ENCODE data around the gene GPR152.

Gene GPR152

DNA sequence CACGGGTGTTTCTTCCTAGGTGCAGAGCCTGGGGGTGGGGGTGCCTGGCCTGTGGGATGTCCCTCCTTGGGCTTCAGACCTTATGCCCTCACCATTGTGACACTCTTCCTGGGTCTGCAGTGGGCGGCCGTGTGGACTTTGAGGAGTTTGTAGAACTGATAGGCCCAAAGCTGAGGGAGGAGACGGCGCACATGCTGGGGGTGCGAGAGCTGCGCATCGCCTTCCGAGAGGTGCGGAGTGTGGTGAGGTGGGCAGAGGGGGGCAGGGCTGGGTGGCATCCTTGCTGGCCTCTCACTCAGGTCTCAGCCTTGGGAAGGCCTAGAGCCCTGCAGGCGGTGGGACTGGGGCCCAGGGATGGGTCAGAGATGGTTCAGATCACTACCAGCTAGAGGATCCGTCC lies 4.9 kb upstream of the GPR152 start:
- Histone ChIP-seq H3K27ac (no peak overlapping the region), H3K9me3 (ENCODE audit: control insufficient read depth, low read length) (no peaks in the 10 kb centered on the region), H3K27me3 (ENCODE audit: control insufficient read depth, insufficient read depth, low read length) (no peaks in the 10 kb centered on the region), H3K4me3 (ENCODE audit: low read depth, low read length) (no peak overlapping the region), H3K79me2 (no peaks in the 10 kb centered on the region), H3K9ac (no peak overlapping the region), H3K4me1 (no peaks in the 10 kb centered on the region), H3K4me2 (ENCODE audit: low read length) (no peak overlapping the region), H2AFZ (no peak overlapping the region), H3K36me3 (ENCODE audit: control insufficient read depth, insufficient read depth, low read length) (no peaks in the 10 kb centered on the region)
- TF ChIP-seq, protein P1, sequence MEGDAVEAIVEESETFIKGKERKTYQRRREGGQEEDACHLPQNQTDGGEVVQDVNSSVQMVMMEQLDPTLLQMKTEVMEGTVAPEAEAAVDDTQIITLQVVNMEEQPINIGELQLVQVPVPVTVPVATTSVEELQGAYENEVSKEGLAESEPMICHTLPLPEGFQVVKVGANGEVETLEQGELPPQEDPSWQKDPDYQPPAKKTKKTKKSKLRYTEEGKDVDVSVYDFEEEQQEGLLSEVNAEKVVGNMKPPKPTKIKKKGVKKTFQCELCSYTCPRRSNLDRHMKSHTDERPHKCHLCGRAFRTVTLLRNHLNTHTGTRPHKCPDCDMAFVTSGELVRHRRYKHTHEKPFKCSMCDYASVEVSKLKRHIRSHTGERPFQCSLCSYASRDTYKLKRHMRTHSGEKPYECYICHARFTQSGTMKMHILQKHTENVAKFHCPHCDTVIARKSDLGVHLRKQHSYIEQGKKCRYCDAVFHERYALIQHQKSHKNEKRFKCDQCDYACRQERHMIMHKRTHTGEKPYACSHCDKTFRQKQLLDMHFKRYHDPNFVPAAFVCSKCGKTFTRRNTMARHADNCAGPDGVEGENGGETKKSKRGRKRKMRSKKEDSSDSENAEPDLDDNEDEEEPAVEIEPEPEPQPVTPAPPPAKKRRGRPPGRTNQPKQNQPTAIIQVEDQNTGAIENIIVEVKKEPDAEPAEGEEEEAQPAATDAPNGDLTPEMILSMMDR (IDR thresholded peaks at IDR 0.05), result no peak

DNA sequence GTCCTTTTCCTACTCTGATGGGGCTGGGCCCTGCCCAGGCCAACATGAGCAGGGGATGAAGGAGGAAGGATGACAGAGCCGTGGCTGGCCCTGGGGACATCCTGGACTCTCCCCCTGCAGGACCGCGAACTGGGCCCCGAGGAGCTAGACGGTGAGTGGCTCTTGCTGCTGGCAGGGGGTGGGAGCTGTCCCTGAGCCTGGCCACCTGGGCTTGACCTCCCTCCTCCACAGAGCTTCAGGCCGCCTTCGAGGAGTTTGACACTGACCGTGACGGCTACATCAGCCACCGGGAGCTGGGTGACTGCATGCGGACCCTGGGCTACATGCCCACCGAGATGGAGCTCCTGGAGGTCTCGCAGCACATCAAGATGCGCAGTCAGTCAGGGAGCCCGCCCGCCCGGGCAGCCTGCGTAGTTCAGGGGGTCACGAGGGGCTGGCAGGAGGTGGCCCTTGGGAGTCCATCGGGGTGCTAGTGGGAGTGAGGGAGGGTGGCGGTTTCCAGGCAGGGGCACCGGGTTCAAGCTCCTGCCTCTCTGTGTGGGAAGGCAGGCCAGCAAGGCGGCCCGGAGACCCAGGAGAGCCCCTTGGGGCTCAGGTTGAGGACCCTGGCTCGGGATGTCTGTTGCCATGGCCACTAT lies 3.7 kb upstream of the GPR152 start:
- H3K27me3 ChIP-seq (ENCODE audit: control insufficient read depth, insufficient read depth, low read length), result no peaks in the 10 kb centered on the region
- no peaks in the 10 kb centered on the region for H3K4me1 ChIP-seq
- H3K9ac ChIP-seq, result no peak overlapping the region
- no peak overlapping the region for H3K27ac ChIP-seq
- TF ChIP-seq, protein P1 (IDR thresholded peaks at IDR 0.05), result no peak
- H3K4me2 ChIP-seq (ENCODE audit: low read length), result no peak overlapping the region
- H3K79me2 ChIP-seq, result no peaks in the 10 kb centered on the region
- H3K9me3 ChIP-seq (ENCODE audit: control insufficient read depth, low read length), result no peaks in the 10 kb centered on the region
- no peak overlapping the region for H2AFZ ChIP-seq
- no peaks in the 10 kb centered on the region for H3K36me3 ChIP-seq (ENCODE audit: control insufficient read depth, insufficient read depth, low read length)
- no peak overlapping the region for H3K4me3 ChIP-seq (ENCODE audit: low read depth, low read length)

DNA sequence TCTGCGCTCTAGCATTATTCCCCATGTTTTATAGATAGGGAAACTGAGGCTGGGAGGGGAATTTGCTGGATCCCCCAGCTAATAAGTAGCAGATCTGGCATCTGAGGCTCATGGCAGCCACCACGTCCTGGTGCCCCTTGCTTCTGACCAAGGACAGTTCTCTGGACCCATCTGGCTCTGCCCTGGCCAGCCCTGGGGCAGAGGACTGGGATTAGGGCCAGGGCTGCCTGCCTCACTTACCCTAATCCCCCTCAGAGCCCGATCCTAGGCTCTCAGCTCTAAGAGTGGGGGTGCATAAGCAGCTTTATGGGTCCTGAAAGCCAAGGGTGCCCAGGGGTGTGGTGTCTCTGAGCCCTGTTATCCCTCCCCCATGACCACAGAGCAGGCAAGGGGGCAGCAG lies 2.5 kb upstream of the GPR152 start, which contains the start of gene CABP4:
TSS of gene CABP4 (plus strand) at position 301 of the 400 bp plus-strand sequence. CDS start at position 371, 70 bp downstream.
- no peak within 1 kb of the TSS for H3K4me3 ChIP-seq (ENCODE audit: low read depth, low read length)
- TF ChIP-seq, protein P1 (IDR thresholded peaks at IDR 0.05), result no peak
- H3K9me3 ChIP-seq (ENCODE audit: control insufficient read depth, low read length), result no peaks in the 10 kb centered on the region
- no peak within 1 kb of the TSS for H2AFZ ChIP-seq
- H3K4me2 ChIP-seq (ENCODE audit: low read length), result no peak within 1 kb of the TSS
- H3K4me1 ChIP-seq, result no peaks in the 10 kb centered on the region
- H3K79me2 ChIP-seq, result no peaks in the 10 kb centered on the region
- H3K9ac ChIP-seq, result no peak within 1 kb of the TSS
- H3K36me3 ChIP-seq (ENCODE audit: control insufficient read depth, insufficient read depth, low read length), result no peaks in the 10 kb centered on the region
- H3K27ac ChIP-seq, result no peak within 1 kb of the TSS
- no peaks in the 10 kb centered on the region for H3K27me3 ChIP-seq (ENCODE audit: control insufficient read depth, insufficient read depth, low read length)

DNA sequence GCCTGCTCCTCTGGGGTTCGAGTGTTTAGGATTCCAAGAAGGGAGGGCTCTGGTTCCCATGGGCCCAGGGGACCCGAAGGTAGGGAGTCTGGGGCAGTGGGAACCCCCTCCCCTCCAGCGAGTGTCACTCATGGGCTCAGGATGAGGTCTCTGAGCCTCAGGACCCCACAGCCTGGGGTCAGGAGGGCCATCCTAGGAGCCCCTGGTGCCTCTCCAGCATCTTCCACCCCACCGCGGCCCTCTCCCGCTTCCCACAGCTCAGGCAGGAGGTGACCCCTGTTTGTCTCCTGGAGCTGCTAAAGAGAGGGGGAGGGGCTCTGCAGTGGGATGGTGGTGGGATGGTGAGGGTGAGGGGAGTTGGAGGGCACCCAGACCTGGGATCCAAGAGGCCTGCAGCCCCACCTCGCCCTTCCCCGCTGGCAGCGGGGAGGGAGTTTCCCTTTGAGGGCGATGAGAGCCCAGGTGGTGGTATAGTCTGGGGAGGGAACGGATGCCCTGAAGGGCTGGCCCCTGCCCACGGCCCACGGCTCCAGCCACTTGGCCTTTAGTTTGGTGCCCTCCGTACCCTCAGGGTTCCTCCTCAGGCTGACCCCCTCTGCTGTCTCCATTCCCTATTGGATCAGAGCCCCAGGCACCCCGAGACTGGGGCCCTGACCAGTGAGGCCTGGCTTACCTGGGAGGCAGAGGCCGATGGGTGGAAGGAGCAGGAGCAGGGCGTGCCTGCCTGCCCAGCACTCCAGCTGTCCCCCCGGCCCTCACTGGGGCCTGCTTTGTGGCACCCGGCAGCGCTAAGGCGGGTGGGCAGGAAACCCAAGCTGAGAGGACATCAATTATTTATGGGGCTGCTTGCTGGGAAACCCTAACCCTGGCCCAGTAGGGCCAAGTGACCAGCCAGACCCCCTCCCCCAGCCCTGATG lies 1.5 kb upstream of the GPR152 start:
- Histone ChIP-seq H3K4me2 (ENCODE audit: low read length) (no peak overlapping the region), H3K4me3 (ENCODE audit: low read depth, low read length) (no peak overlapping the region), H3K27me3 (ENCODE audit: control insufficient read depth, insufficient read depth, low read length) (no peaks in the 10 kb centered on the region), H2AFZ (no peak overlapping the region), H3K36me3 (ENCODE audit: control insufficient read depth, insufficient read depth, low read length) (no peaks in the 10 kb centered on the region), H3K9me3 (ENCODE audit: control insufficient read depth, low read length) (no peaks in the 10 kb centered on the region), H3K9ac (no peak overlapping the region), H3K27ac (no peak overlapping the region), H3K79me2 (no peaks in the 10 kb centered on the region), H3K4me1 (no peaks in the 10 kb centered on the region)
- TF ChIP-seq, protein P1 (IDR thresholded peaks at IDR 0.05), result no peak
